GM19023 (cell line): ENCODE results near the gene SNAP29.

Experiments used
- ATAC-seq: cut with Tn5 transposase; IDR thresholded peaks from one replicate; pipeline ENCODE4 v1.9.1; 2021; ENCODE audit warnings: mild to moderate bottlenecking, moderate library complexity; ENCODE audit not compliant: unreplicated experiment

The SNAP29 gene

DNA sequence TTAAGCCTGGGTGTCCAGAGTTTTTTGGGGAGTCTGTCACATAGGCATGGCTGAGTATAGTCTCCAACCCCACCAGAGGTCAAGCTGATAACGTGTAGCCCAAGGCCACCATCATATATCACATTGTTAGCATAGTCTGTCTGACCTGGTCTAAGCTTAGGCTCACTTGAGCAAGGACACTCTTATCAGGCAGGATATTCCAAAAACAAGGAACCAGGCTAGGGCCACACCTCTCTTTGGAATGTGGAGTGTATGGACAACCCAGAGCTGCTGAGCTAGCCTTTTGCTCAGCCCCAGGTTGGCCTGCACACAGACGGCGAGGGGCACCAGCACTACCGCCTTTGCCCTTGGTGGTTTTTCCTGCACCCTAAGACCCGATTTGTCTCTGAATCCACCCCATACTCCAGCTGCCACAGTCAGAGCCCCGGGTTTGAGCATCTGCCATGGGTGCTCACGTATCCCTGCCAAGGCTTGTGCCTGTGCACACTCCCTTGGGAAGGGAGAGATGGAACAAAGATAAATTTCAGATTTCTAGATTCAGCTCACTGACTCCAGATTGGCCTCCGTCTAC is 7.2 kb downstream of the SNAP29 start:
- ATAC-seq, result no peak

DNA sequence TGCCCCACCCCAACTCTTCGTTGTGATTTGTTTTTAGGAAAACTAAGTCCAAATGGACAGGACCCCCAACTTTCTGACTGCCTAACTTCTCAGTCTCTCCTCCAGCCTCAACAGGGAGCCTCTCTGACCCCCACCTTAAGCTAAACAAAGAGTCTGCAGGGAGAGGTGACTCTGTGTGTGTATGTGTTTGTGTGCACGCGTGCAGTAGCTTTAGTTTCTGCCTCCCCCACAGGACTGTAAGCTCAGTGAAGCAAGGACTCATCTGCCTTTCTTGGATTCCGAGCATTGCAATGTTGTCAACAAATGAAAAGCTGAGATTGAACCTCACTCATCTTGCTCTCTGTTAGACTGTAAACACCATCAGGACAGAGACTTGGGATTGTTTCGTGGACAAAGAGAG is 7.9 kb downstream of the SNAP29 start:
- ATAC-seq, result no peak

DNA sequence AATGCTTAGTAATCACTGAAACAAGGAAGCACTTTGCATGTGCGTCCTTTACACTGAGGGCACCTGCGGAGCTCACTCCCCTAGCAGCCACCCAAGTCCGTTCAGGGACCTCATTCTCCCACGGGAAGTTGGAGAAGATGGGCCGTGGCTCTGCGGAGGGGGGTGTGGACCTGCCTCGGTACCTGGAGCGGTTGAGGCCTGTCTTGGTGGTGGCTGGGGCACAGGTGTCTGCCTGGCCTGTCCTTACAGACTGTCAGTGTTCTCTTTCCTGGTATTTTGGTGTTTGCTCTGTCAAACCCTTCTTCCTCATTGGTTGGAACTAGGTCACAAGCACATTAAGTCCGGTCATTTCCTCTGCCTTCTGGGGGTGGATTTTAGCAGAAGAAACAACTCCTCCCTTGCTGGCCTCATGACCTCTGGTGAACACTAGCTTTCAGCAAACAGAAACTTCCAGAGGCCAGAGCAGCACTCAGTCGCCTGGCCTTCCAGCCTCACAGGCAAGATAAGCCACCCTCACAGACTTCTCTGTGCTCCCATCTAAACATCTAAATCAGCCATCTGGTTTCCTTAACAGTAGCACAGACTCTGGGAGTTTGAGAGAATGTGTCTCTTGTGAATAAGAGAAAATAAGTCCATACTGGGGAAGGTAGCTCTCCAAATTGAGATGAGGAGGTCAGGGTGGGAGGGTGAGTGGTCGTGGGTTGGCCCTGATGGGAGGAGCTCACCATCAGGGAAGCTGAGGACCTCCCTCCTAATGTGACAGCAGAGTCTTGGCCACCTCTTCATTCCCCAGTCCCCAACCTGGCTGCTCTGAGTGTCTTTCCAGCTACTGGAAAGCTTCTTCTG is 8.6 kb downstream of the SNAP29 start:
- no peak for ATAC-seq

- ATAC-seq, result no peak
These were observed 9.5 kb downstream of the SNAP29 start for GRCh38 chr22:20868025-20868962.

GRCh38 chr22:20869234-20869633 is 10.4 kb downstream of the SNAP29 start:
- no peak for ATAC-seq

- no peak for ATAC-seq
These were observed 14.4 kb downstream of the SNAP29 start for GRCh38 chr22:20873214-20873613.

DNA sequence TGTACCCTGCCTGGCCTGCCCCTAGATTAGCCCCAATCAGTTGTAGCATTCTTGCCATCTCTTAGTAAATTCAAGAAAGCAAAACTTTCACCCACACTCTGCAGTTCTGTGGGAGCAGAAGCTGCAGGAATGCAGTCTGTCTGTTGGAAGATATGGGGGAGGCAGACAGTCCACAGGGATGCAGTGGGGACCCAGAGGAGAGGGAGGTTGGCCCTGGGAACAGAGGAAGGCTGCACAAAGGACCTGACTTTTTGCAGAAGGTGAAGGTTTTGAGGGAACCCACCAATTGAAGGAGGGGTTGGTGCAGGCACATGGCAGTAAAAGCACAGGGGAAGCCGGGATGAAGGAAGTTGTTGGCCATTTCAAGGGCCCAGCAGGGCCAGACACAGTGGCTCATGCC is 16.5 kb downstream of the SNAP29 start:
- no peak for ATAC-seq

DNA sequence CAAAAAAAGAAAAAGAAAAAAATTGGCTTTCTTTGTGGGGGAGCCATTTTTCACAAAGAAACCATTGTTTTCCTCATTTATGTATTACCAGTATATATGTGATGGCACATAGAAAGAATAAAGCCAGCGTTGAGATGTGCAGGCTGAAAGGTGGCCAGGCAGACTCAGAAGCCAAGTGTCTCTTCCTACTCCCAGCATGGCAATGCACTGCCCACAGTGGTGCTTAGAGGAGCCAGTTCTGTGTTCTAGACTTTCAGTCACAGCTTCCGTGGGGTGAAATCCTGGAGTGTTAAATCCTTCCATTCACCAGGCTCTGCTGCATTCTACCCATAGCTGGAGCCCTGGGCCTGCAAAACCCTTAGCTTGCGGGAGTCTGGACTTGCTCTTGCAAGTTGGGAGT is 18.9 kb downstream of the SNAP29 start:
- ATAC-seq, result no peak

- ATAC-seq, result no peak
These were observed 22.4 kb downstream of the SNAP29 start for GRCh38 chr22:20881231-20881630.

- no peak for ATAC-seq
These were observed 23.3 kb downstream of the SNAP29 start for GRCh38 chr22:20881869-20882815.

DNA sequence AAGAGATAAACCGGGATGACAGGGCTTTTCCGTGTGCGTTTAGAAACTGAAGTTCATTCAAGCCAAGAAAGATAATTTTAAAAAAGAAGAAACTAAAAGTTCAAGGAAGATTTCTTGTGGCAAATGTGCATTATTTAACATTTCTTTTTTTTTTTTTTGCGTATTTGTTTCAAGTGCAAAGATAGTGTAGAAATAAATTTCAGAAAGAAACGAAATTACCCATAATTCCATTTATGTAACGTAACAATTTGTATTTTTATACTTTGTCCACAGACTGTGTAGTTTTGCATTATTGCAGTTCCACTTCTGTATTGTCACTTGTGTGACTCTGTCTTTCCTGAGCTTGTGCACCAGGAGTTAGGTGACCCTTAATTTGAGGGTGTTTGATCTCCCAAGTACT is 24.0 kb downstream of the SNAP29 start:
- no peak for ATAC-seq

DNA sequence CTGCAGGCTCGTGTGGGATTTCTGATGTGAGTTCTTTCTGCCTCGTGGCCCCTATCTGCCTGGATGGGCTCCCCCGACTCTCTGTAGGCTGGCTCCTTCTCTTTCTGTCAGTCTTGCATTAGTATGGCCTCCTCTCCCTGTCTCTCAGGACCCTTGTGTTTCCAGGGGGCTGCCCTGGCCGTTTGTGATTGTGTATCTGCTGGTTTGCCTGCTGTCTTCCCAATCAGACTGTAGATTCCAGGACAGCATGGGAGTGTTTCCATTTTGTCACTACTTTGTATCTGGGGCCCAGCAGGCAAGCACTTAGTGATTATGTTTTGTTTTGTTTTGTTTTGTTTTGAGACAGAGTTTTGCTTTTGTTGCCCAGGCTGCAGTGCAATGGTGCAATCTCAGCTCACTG is 25.6 kb downstream of the SNAP29 start:
- no peak for ATAC-seq

GRCh38 chr22:20885017-20885556 is 26.3 kb downstream of the SNAP29 start:
- no peak for ATAC-seq

DNA sequence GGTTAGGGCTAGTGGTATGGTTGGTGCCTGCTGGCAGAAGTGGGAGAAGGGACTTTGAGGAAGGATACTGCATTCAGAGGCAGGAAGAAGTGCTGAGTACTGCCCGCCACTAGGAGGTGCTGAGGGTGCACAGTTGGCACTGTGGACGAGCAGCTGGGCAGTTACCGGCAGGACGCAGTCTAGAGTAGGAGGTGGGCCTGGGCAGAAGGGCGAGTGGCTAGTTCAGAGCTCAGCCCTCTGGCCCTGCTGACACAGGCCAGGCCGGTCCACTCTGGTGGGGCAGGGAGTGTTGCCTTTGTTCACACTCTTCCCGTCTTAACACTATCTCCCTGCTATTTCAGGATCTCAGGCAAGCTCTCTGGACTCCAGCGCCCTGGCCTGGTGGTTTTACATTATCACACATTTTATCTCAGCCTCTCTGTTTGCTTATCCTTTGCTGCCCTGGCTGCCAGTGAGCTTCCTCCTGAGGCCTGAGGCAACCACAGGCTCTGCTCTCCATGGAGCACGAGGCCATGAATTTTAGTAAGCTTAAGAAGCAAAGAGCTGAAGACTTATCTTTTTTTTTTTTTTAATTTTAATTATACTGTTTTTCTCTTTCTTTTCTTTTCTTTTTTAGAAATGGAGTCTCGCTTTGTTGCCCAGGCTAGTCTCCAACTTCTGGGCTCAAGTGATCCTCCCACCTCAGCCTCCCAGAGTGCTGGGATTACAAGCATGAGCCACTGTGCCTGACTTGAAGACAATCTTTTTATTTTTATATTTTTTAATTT is 26.9 kb downstream of the SNAP29 start:
- no peak for ATAC-seq

DNA sequence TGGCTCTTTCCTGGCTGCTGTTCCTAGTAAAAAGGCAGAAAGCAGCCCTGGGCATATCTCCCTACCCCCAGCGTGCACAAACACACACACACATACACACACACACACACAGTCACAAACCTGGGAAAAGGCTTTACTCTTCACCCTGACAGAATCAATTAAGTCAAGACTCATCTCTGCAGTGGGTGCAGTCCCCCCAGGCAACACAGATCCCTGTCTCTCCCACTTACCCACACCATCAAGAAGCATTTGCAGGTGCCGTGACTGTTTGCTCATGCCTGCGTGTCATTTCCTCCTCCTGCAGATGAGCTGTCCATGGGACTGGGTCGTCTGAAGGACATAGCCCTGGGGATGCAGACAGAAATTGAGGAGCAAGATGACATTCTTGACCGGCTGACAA is 28.6 kb downstream of the SNAP29 start:
- no peak for ATAC-seq

- no peak for ATAC-seq
These were observed 30.4 kb downstream of the SNAP29 start for GRCh38 chr22:20889025-20889704.

DNA sequence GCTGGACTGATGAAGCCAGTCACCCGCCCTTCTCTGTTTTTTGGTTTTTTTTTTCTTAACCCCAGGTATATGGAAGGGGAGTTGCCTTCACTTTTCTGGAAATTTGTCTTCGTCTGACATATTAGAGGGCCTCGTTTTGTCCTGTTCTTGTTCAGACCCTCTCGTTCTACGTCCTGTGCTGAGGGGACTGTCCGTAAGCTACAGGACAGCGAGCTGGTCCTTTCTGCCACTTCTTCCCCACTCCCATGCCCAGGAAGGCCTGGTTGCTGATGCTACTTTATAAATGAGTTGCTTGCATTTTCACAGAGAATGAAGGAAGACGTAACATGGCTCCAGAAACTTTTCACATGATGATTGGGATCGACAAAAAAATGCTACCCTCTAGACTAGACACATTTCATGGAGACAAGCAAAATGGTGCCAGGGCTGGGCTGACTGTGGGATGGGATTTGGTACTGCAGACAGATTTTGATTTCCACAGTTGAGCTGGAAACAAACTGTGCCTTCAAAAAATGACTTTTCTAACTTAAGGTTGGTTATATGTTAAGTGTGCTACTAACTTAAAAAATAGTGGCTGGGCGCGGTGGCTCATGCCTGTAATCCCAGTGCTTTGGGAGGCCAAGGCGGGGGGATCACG is 31.2 kb downstream of the SNAP29 start:
- no peak for ATAC-seq

- ATAC-seq, result no peak
These were observed 32.2 kb downstream of the SNAP29 start for GRCh38 chr22:20890975-20891374.
